Measurements from ENCODE around the gene TSPOAP1.

- TF ChIP-seq CTCF (IDR thresholded peaks at IDR 0.05; ENCODE audit: insufficient read depth, low read length, poor library complexity, severe bottlenecking) (no peak), EZH2phosphoT487 (conservative IDR thresholded peaks at IDR 0.05; ENCODE audit: low read length) (no peak)
These were observed 75.5 kb downstream of the TSPOAP1 start for GRCh38 chr17:58253082-58253481.
